CD4-positive, CD25-positive, alpha-beta regulatory T cell (primary cell): ENCODE measurements around the gene DYRK1A. TPM values are rescaled to one million over a fixed set of nuclear protein-coding genes. Genes with fewer than 3 reads are reported as not detected.

Source experiments
- ATAC-seq, 2 donors: fragments of 150-1000 bp; cut with Tn5 transposase; one replicate each; pipeline ENCODE4 v1.10.0; 2021; ENCODE audit warnings: low read depth in 2 of 2, moderate number of reproducible peaks in 2 of 2, moderate library complexity in 1 of 2
- DNase-seq, 3 donors: peaks; one replicate each; pipeline versions ENCODE4 v3.0.0 to v3.0.0-alpha.2; 2012 to 2022; ENCODE audit warnings: mixed read lengths in 1 of 3
- H3K27ac ChIP-seq: one replicate; pipeline ENCODE4 v1.7.0; 2013; ENCODE audit warnings: mild to moderate bottlenecking, low read length; ENCODE audit not compliant: insufficient read depth, poor library complexity, severe bottlenecking
- H3K27me3 ChIP-seq: one replicate; pipeline ENCODE4 v1.7.0; 2013; ENCODE audit warnings: low read length; ENCODE audit not compliant: control insufficient read depth, insufficient read depth
- H3K36me3 ChIP-seq: one replicate; pipeline ENCODE4 v1.7.0; 2013; ENCODE audit warnings: mild to moderate bottlenecking, low read length, moderate library complexity; ENCODE audit not compliant: control insufficient read depth, insufficient read depth
- H3K4me1 ChIP-seq: 2 replicates; pipeline ENCODE4 v1.7.0; 2013; ENCODE audit warnings: mild to moderate bottlenecking, low read length; ENCODE audit not compliant: insufficient read depth, control insufficient read depth, poor library complexity, severe bottlenecking
- H3K4me3 ChIP-seq: one replicate; pipeline ENCODE4 v1.7.0; 2013; ENCODE audit warnings: low read depth, mild to moderate bottlenecking, low read length, moderate library complexity
- H3K9me3 ChIP-seq, 2 experiments: 1 replicate in 1 of 2; 2 replicates in 1 of 2; pipeline ENCODE4 v1.7.0; 2013; ENCODE audit warnings: low read length in 2 of 2, mild to moderate bottlenecking in 1 of 2, moderate library complexity in 1 of 2; ENCODE audit not compliant: control insufficient read depth in 2 of 2
- H3K27ac Mint-ChIP-seq, 3 donors: one replicate each; pipeline ENCODE4 v1.8.0; 2020 to 2022; ENCODE audit warnings: mild to moderate bottlenecking in 3 of 3, mixed read lengths in 3 of 3, moderate library complexity in 2 of 3
- H3K27me3 Mint-ChIP-seq: one replicate; pipeline ENCODE4 v1.8.0; 2022; ENCODE audit warnings: mild to moderate bottlenecking, mixed read lengths
- H3K36me3 Mint-ChIP-seq: one replicate; pipeline ENCODE4 v1.8.0; 2020; ENCODE audit warnings: mixed read lengths
- H3K4me1 Mint-ChIP-seq, 4 donors: one replicate each; pipeline ENCODE4 v1.8.0; 2020 to 2022; ENCODE audit warnings: mixed read lengths in 4 of 4, mild to moderate bottlenecking in 1 of 4
- H3K4me3 Mint-ChIP-seq, 4 donors: one replicate each; pipeline ENCODE4 v1.8.0; 2020 to 2022; ENCODE audit warnings: mild to moderate bottlenecking in 4 of 4, mixed read lengths in 4 of 4, moderate library complexity in 3 of 4
- H3K9me3 Mint-ChIP-seq, 7 donors: one replicate each; pipeline ENCODE4 v1.8.0; 2020 to 2022; ENCODE audit warnings: mixed read lengths in 7 of 7, mild to moderate bottlenecking in 3 of 7, moderate library complexity in 2 of 7
- polyA plus RNA-seq, 4 donors: library from polyadenylated mRNA; unstranded; fragments of 300-500 nt; fragmentation: Illumina TruSeq; gene quantifications; one replicate each; pipeline ENCODE4 v1.2.3, GENCODE V29; 2021
- total RNA-seq: library from RNA; stranded (reverse); gene quantifications from one replicate; pipeline ENCODE4 v1.2.3, GENCODE V29; 2022

DYRK1A gene
- total and polyA plus RNA-seq, 5 donors from 2014 or later: 2.6 to 143 (median 6.1) TPM

- H3K4me3 Mint-ChIP-seq: no peak overlapping the region
- ATAC-seq (no peak), DNase-seq (no peak)
- H3K9me3 ChIP-seq: peaks cover 25 to 31% of the 10 kb centered on the region in 2 experiments
- H3K27me3 Mint-ChIP-seq: peaks cover 31% of the 10 kb centered on the region
- no peak overlapping the region for H3K27ac ChIP-seq
- no peaks in the 10 kb centered on the region for H3K36me3 Mint-ChIP-seq
- H3K4me1 ChIP-seq: no peaks in the 10 kb centered on the region
- peaks cover 0 to 26% (median 15%) of the 10 kb centered on the region in 7 donors for H3K9me3 Mint-ChIP-seq
- no peak overlapping the region for H3K4me3 ChIP-seq
- no peak overlapping the region for H3K27ac Mint-ChIP-seq
- peaks cover 13% of the 10 kb centered on the region for H3K27me3 ChIP-seq
- no peaks in the 10 kb centered on the region for H3K4me1 Mint-ChIP-seq
- no peaks in the 10 kb centered on the region for H3K36me3 ChIP-seq
Measured at GRCh38 chr21:37350472-37350871, 16.1 kb upstream of the DYRK1A start.

GRCh38 chr21:37356706-37357105 is 9.9 kb upstream of the DYRK1A start:
- peaks cover 34% of the 10 kb centered on the region for H3K27me3 Mint-ChIP-seq
- H3K4me3 Mint-ChIP-seq: peak overlapping the region in 1 of 4 donors; percentile 88
- H3K9me3 ChIP-seq: no peaks in the 10 kb centered on the region
- no peaks in the 10 kb centered on the region for H3K36me3 ChIP-seq
- DNase-seq (no peak), ATAC-seq (no peak)
- peaks cover 0 to 3% (median 0%) of the 10 kb centered on the region in 4 donors for H3K4me1 Mint-ChIP-seq
- H3K27ac Mint-ChIP-seq: peak overlapping the region in 1 of 3 donors; percentile 82
- peaks cover 11% of the 10 kb centered on the region for H3K27me3 ChIP-seq
- no peaks in the 10 kb centered on the region for H3K4me1 ChIP-seq
- H3K4me3 ChIP-seq: no peak overlapping the region
- H3K27ac ChIP-seq: no peak overlapping the region
- H3K36me3 Mint-ChIP-seq: no peaks in the 10 kb centered on the region
- peaks cover 0 to 3% (median under 1%) of the 10 kb centered on the region in 7 donors for H3K9me3 Mint-ChIP-seq

GRCh38 chr21:37357691-37358090 is 8.9 kb upstream of the DYRK1A start:
- H3K27me3 ChIP-seq: peaks cover 11% of the 10 kb centered on the region
- DNase-seq (no peak), ATAC-seq (no peak)
- H3K27me3 Mint-ChIP-seq: peaks cover 26% of the 10 kb centered on the region
- no peaks in the 10 kb centered on the region for H3K36me3 ChIP-seq
- no peak overlapping the region for H3K4me3 ChIP-seq
- H3K4me1 Mint-ChIP-seq: peaks cover 0 to 3% (median 0%) of the 10 kb centered on the region in 4 donors
- no peak overlapping the region for H3K4me3 Mint-ChIP-seq
- H3K27ac Mint-ChIP-seq: no peak overlapping the region
- no peaks in the 10 kb centered on the region for H3K36me3 Mint-ChIP-seq
- H3K4me1 ChIP-seq: no peaks in the 10 kb centered on the region
- H3K9me3 Mint-ChIP-seq: peaks cover 0 to 3% (median 0%) of the 10 kb centered on the region in 7 donors
- H3K9me3 ChIP-seq: no peaks in the 10 kb centered on the region
- no peak overlapping the region for H3K27ac ChIP-seq

- Mint-ChIP-seq H3K27me3 (peaks cover 26% of the 10 kb centered on the region), H3K36me3 (no peaks in the 10 kb centered on the region), H3K4me1 (peaks cover 0 to 3% (median 0%) of the 10 kb centered on the region in 4 donors), H3K4me3 (peak overlapping the region in 1 of 4 donors; percentile 17), H3K9me3 (peaks cover 0 to 3% (median 0%) of the 10 kb centered on the region in 7 donors), H3K27ac (no peak overlapping the region)
- Histone ChIP-seq H3K27ac (no peak overlapping the region), H3K36me3 (no peaks in the 10 kb centered on the region), H3K4me1 (no peaks in the 10 kb centered on the region), H3K4me3 (no peak overlapping the region), H3K27me3 (peaks cover 8% of the 10 kb centered on the region), H3K9me3 (no peaks in the 10 kb centered on the region)
- ATAC-seq (no peak), DNase-seq (peak in 1 of 3 donors; percentile 15)
Measured at GRCh38 chr21:37358397-37358796, 8.2 kb upstream of the DYRK1A start.

- Histone ChIP-seq H3K4me1 (peaks cover 18% of the 10 kb centered on the region), H3K36me3 (no peaks in the 10 kb centered on the region), H3K27me3 (no peaks in the 10 kb centered on the region), H3K9me3 (no peaks in the 10 kb centered on the region), H3K4me3 (no peak overlapping the region), H3K27ac (no peak overlapping the region)
- Mint-ChIP-seq H3K27me3 (peaks cover 17% of the 10 kb centered on the region), H3K27ac (peak overlapping the region in 1 of 3 donors; percentile 20), H3K9me3 (no peaks in the 10 kb centered on the region), H3K4me3 (peak overlapping the region in 3 of 4 donors; percentile 24 to 93 (median 33)), H3K4me1 (peaks cover 4 to 32% (median 13%) of the 10 kb centered on the region in 4 donors), H3K36me3 (peaks cover 5% of the 10 kb centered on the region)
- no peak for ATAC-seq
- DNase-seq: no peak
Measured at GRCh38 chr21:37363936-37364335, 2.6 kb upstream of the DYRK1A start.

GRCh38 chr21:37364722-37365121 is 1.9 kb upstream of the DYRK1A start:
- no peaks in the 10 kb centered on the region for H3K9me3 Mint-ChIP-seq
- H3K4me3 ChIP-seq: peak overlapping the region; percentile 82
- H3K4me3 Mint-ChIP-seq: peak overlapping the region; percentile 93 to 99 (median 95)
- H3K27me3 Mint-ChIP-seq: peaks cover 17% of the 10 kb centered on the region
- no peak overlapping the region for H3K27ac ChIP-seq
- H3K9me3 ChIP-seq: no peaks in the 10 kb centered on the region
- H3K36me3 Mint-ChIP-seq: peaks cover 5% of the 10 kb centered on the region
- ATAC-seq (no peak), DNase-seq (peak in 1 of 3 donors; percentile 16)
- no peaks in the 10 kb centered on the region for H3K27me3 ChIP-seq
- H3K36me3 ChIP-seq: no peaks in the 10 kb centered on the region
- peaks cover 26% of the 10 kb centered on the region for H3K4me1 ChIP-seq
- peak overlapping the region; percentile 20 to 99 (median 46) for H3K27ac Mint-ChIP-seq
- peaks cover 11 to 40% (median 21%) of the 10 kb centered on the region in 4 donors for H3K4me1 Mint-ChIP-seq

- H3K9me3 ChIP-seq: no peaks in the 10 kb centered on the region
- Mint-ChIP-seq H3K27ac (peak overlapping the region; percentile 99 to 100 (median 99)), H3K4me3 (peak overlapping the region; percentile 95 to 100 (median 97)), H3K9me3 (no peaks in the 10 kb centered on the region), H3K27me3 (peaks cover 17% of the 10 kb centered on the region), H3K36me3 (peaks cover 5% of the 10 kb centered on the region), H3K4me1 (peaks cover 22 to 51% (median 30%) of the 10 kb centered on the region in 4 donors)
- H3K36me3 ChIP-seq: no peaks in the 10 kb centered on the region
- H3K4me3 ChIP-seq: peak overlapping the region; percentile 82
- H3K27me3 ChIP-seq: no peaks in the 10 kb centered on the region
- ATAC-seq (peak; percentile 55), DNase-seq (peak in 2 of 3 donors; percentile 66 to 70)
- H3K4me1 ChIP-seq: peaks cover 37% of the 10 kb centered on the region
- H3K27ac ChIP-seq: peak overlapping the region; percentile 99
Measured at GRCh38 chr21:37365517-37366481, 774 bp upstream of the DYRK1A start.
